Natural killer cell (primary cell): ENCODE data around the gene DMAC2L. TPM values are rescaled to one million over a fixed set of nuclear protein-coding genes. Genes with fewer than 3 reads are reported as not detected.

Experiments
- ATAC-seq, 3 donors: fragments of 150-1000 bp in 2 of 3; fragments of 200-7000 bp in 1 of 3; cut with Tn5 transposase; 1 replicate in 1 of 3; 2 replicates in 2 of 3; pipeline ENCODE4 v1.10.0; 2021; ENCODE audit warnings: mild to moderate bottlenecking in 2 of 3, moderate library complexity in 2 of 3
- DNase-seq, 2 donors: peaks; one replicate each; pipeline versions ENCODE4 v3.0.0 to v3.0.0-alpha.2; 2013 to 2021; ENCODE audit warnings: mixed read lengths in 1 of 2
- H3K27ac ChIP-seq: one replicate; pipeline ENCODE4 v1.5.1; 2013; ENCODE audit warnings: mild to moderate bottlenecking, low read length
- H3K27me3 ChIP-seq: one replicate; pipeline ENCODE4 v1.6.1; 2013; ENCODE audit warnings: low read length; ENCODE audit not compliant: control insufficient read depth, insufficient read depth
- H3K36me3 ChIP-seq: one replicate; pipeline ENCODE4 v1.6.1; 2013; ENCODE audit warnings: low read length; ENCODE audit not compliant: control insufficient read depth, insufficient read depth
- H3K4me1 ChIP-seq: one replicate; pipeline ENCODE4 v1.6.1; 2013; ENCODE audit warnings: low read length; ENCODE audit not compliant: control insufficient read depth, insufficient read depth
- H3K4me3 ChIP-seq: one replicate; pipeline ENCODE4 v1.5.1; 2013; ENCODE audit warnings: low read length
- H3K9me3 ChIP-seq: one replicate; pipeline ENCODE4 v1.6.1; 2013; ENCODE audit warnings: low read length; ENCODE audit not compliant: control insufficient read depth, insufficient read depth
- H3K27ac Mint-ChIP-seq, 2 donors: one replicate each; pipeline ENCODE4 v1.8.0; 2022; ENCODE audit warnings: mild to moderate bottlenecking in 2 of 2, mixed read lengths in 2 of 2, moderate library complexity in 1 of 2
- H3K27me3 Mint-ChIP-seq, 2 donors: one replicate each; pipeline ENCODE4 v1.8.0; 2022; ENCODE audit warnings: low read depth in 2 of 2, mixed read lengths in 2 of 2
- H3K36me3 Mint-ChIP-seq: one replicate; pipeline ENCODE4 v1.8.0; 2022; ENCODE audit warnings: mixed read lengths
- H3K4me1 Mint-ChIP-seq, 2 donors: one replicate each; pipeline ENCODE4 v1.8.0; 2022; ENCODE audit warnings: mixed read lengths in 2 of 2
- H3K4me3 Mint-ChIP-seq: one replicate; pipeline ENCODE4 v1.8.0; 2022; ENCODE audit warnings: mild to moderate bottlenecking, moderate library complexity, mixed read lengths
- H3K9me3 Mint-ChIP-seq, 2 donors: one replicate each; pipeline ENCODE4 v1.8.0; 2022; ENCODE audit warnings: mixed read lengths in 2 of 2
- WGBS: methylation state at CpG from one replicate; pipeline ENCODE4 v1.1.7; 2013; ENCODE audit warnings: missing lambda C conversion rate; ENCODE audit not compliant: insufficient coverage; 5-methylcytosine and 5-hydroxymethylcytosine counted together
- intact Hi-C: fragments of 100-400 bp; cut with micrococcal nuclease; formaldehyde crosslinking; loops from one replicate; pipeline ENCODE4 v1.14.2; 2022
- total RNA-seq, 4 donors: library from RNA; stranded (reverse); fragments of 120-200 nt in 1 of 4; gene quantifications; one replicate each; pipeline versions ENCODE4 v1.2.3 to v1.2.4, GENCODE V29; 2013 to 2022
- TF ChIP-seq, protein P1 (sequence below): fragments of 200-600 bp; IDR thresholded peaks from one replicate; pipeline ENCODE4 v1.8.0; 2022; ENCODE audit warnings: antibody characterized with exemption

DMAC2L gene
- total RNA-seq, 3 donors from 2014 or later (not counting 1 experiment from before 2014, with no cell fraction given): 24.7 to 28.7 (median 25.0) TPM

DNA sequence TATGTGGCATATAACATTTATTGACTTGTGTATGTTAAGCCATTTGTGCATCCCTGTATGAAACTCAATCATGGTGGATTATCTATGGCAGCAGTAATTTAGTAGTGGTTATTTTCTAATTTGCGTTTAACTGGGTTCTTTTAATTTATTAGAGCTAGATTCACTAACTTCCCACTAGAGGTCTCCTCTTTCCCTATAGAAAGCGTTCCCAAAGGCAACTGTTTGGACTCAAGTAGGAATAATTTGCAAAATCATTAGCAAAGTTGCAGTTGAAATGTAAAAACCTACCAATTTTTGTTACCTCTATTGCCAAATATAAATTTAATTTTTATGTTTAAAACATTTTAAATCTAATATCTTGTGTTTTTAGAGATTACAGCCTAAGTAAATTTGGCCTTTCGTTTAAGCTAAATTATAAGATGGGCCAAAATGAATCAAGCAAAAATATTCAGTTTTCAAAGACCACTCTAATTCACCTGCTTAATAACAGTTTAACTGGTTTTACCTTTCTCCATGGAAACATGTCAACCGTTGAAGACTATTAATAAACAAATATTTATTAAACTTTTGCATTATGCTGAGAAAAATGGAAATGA, 6.0 kb downstream of the DMAC2L start:
- peak in 1 of 2 donors; percentile 23 for DNase-seq

DNA sequence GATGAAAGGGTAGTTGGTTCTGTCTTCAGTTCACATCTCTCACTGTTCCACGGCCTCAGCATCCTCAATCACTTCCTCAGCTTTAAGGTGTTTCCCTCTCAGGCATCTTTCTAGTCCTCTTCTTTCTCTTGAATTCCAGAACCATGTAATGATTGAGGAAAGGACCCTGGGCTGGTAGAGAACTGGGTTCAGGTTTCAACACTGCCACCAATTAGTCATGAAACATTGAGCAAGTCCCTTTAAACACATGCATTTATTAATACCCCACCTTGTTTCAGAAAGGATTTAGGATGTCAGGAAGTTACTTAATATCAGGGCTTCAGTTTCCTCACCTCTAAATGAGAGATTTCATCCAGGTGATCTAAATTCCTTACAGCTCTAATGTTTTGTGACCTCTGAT, 7.2 kb downstream of the DMAC2L start:
- intact Hi-C loops: loop anchor here (10.0 kb wide), 1 partner anchor 694 kb away; the partner anchor contains the start of genes MGAT2 and RPL36AL
- ATAC-seq: no peak
- peaks cover 6 to 18% of the 10 kb centered on the region in 2 donors for H3K4me1 Mint-ChIP-seq
- H3K27me3 Mint-ChIP-seq: no peaks in the 10 kb centered on the region
- Histone ChIP-seq H3K4me3 (no peak overlapping the region), H3K27ac (no peak overlapping the region), H3K4me1 (no peaks in the 10 kb centered on the region), H3K27me3 (no peaks in the 10 kb centered on the region), H3K36me3 (peaks cover 11% of the 10 kb centered on the region), H3K9me3 (no peaks in the 10 kb centered on the region)
- H3K4me3 Mint-ChIP-seq: no peak overlapping the region
- no peaks in the 10 kb centered on the region for H3K9me3 Mint-ChIP-seq
- no CpG with 5 or more reads among the region's 1 CpG for WGBS
- H3K36me3 Mint-ChIP-seq: no peaks in the 10 kb centered on the region
- DNase-seq: no peak
- TF ChIP-seq, protein P1, sequence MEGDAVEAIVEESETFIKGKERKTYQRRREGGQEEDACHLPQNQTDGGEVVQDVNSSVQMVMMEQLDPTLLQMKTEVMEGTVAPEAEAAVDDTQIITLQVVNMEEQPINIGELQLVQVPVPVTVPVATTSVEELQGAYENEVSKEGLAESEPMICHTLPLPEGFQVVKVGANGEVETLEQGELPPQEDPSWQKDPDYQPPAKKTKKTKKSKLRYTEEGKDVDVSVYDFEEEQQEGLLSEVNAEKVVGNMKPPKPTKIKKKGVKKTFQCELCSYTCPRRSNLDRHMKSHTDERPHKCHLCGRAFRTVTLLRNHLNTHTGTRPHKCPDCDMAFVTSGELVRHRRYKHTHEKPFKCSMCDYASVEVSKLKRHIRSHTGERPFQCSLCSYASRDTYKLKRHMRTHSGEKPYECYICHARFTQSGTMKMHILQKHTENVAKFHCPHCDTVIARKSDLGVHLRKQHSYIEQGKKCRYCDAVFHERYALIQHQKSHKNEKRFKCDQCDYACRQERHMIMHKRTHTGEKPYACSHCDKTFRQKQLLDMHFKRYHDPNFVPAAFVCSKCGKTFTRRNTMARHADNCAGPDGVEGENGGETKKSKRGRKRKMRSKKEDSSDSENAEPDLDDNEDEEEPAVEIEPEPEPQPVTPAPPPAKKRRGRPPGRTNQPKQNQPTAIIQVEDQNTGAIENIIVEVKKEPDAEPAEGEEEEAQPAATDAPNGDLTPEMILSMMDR: no peak
- no peak overlapping the region for H3K27ac Mint-ChIP-seq

More for the DNA sequence above, 6.0 kb downstream of the DMAC2L start:
- Histone ChIP-seq H3K27ac (no peak overlapping the region), H3K27me3 (no peaks in the 10 kb centered on the region), H3K9me3 (no peaks in the 10 kb centered on the region), H3K4me1 (peaks cover 2% of the 10 kb centered on the region), H3K36me3 (peaks cover 3% of the 10 kb centered on the region), H3K4me3 (no peak overlapping the region)
- TF ChIP-seq, protein P1: no peak
- intact Hi-C loops: loop anchor here (10.0 kb wide), 1 partner anchor 693 kb away; the partner anchor contains the start of genes MGAT2 and RPL36AL
- ATAC-seq: no peak
- Mint-ChIP-seq H3K4me1 (peaks cover 16 to 28% of the 10 kb centered on the region in 2 donors), H3K4me3 (no peak overlapping the region), H3K9me3 (no peaks in the 10 kb centered on the region), H3K27me3 (no peaks in the 10 kb centered on the region), H3K36me3 (no peaks in the 10 kb centered on the region), H3K27ac (no peak overlapping the region)
- WGBS: 100% methylated on average over 1 of the region's 4 CpGs

DNA sequence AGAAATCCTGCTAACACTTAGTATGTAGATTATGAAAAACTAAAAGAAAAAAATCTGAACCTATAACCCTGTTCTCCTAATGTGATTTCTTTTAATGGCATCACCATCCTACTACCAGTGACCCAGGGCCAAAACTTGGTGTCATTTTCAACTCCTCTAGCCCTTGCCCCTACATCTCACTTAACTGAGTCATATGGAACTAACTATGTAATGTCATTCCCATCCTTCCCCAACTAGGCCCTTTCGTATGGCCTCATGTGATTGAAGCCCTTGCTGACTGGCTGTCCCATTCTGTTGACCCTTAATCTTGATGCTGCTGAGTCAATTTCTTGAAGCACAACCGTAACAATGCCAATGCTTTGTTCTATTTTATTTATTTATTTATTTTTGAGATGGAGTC, 7.6 kb downstream of the DMAC2L start:
- Histone ChIP-seq H3K27ac (no peak overlapping the region), H3K4me3 (no peak overlapping the region), H3K27me3 (no peaks in the 10 kb centered on the region), H3K36me3 (peaks cover 13% of the 10 kb centered on the region), H3K9me3 (no peaks in the 10 kb centered on the region), H3K4me1 (no peaks in the 10 kb centered on the region)
- Mint-ChIP-seq H3K27me3 (no peaks in the 10 kb centered on the region), H3K4me3 (no peak overlapping the region), H3K36me3 (no peaks in the 10 kb centered on the region), H3K9me3 (no peaks in the 10 kb centered on the region), H3K4me1 (peaks cover 4 to 16% of the 10 kb centered on the region in 2 donors), H3K27ac (no peak overlapping the region)
- intact Hi-C loops: loop anchor here (2.0 to 10.0 kb wide), 3 partner anchors 77 to 695 kb away; partner anchors contain the start of genes CDKL1, MGAT2 and RPL36AL
- DNase-seq (no peak), ATAC-seq (no peak)
- 95% methylated on average over 1 of the region's 2 CpGs for WGBS
- TF ChIP-seq, protein P1: no peak
